ENCODE measurements around the gene EML1.

EML1 gene

DNA sequence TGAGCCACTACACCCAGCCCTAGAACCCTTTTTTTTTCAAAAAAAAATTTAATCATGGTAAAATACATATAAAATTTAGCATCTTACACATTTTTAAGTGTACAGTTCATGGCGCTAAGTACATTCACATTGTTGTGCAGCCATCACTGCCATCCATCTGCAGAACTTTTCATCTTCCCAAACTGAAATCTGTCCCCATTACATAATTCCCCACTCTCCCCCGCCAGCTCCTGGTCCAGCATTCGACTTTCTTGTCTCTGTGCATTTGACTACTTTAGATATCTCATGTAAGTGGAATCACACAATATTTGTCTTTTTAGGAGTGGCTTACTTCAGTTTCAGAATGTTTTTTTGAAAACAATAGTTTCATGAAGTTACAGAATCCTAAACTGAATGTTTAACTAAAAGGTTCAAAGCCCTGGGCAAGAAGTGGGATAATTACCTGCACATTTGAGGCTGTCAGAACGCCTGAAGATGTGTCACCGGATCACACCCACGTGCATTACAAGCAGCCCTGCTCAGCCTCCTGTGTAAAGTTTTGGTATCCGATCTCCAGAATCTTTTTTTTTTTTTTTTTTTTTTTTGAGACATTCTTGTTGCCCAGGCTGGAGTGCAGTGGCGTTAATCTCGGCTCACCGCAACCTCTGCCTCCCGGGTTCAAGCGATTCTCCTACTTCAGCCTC lies 12.7 kb downstream of the EML1 start:
- no peak for DNase-seq

DNA sequence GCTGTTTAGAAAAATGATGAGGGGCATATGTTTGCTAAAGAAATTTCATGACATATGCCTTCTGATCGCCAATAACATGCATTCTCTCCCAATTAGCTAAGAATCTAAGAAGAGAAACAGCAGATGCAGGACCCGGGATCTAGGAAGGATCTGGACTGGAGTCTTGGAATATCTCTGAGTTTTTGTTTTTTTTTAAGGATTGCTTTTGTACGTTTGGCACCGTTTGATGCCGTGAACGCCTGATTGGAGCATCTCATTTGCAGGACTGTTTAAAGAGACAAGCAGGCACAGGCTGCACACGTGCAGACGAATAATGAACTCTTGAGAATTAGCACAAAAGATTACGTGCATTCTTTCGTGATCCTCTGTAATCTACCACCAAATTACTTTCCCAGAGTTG lies 13.6 kb downstream of the EML1 start:
- no peak for DNase-seq

DNA sequence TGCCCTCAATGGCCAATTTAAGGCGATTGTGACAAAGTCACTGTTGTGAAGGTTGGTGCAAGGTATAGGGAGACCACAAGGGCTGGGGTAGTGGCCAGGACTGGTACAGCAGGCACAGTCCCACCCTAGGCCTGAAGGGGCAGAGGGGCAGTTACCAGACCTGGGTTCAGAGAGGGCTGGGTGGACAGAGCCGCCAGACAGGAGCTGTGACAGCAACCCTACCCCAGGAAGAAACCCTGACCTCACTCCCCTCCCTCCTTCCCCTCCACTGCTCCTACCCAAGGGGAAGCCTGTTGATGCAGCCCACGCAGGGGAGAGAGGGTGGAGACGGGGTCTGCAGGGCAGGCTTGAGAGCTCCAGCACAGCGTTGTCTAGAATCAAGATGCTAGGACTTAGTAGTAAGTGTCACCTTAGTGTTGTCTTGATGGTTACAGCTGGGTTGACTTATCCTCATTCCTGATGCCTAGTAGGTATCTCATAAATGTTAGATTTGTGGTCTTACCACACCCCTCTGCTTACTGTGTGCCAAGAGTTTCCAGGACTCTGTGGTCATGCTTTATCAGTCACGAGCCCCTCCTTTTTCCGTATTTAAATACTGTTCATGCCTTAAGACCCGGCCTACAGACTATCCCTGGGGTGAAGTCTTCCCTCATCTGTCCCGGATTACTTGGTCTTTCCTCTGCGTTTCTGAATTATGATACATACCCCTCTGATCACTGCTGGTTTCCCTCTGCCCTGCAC lies 14.4 kb downstream of the EML1 start:
- no peak for DNase-seq

DNA sequence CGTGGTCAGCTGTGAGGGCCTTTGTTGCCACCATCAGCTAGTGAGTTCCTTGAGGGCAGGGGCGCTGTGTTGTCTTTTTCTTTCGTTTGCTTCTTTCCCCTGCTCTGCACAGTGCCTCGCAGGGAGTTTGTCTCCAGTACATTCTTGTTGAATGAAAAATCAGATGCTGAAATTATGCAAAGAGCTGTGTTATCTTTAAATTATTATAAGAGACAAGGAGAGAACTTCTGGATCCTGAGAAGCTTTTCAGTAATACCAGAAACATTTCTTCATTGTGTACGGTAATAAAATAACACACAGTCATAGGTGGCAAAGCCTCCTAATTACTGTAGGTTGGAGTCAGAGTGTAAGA lies 14.9 kb downstream of the EML1 start:
- no peak for DNase-seq

DNA sequence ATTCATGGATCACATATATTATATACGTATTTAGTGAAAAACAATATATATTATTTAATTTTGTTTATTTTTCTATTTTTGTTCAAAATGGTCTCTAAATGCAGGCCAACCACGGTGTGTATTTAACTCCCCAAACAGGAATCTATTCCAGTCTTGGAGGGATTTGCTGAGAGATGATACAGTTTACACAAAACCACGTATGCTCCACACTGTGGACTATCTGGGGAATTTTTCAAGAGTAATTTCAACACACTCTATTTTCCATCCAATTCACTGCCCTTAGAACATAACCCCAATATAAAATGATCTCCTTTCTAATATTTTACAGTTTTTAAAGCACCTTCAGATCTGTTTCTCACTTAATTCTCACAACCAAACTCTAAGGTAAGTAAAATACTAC lies 15.3 kb downstream of the EML1 start:
- no peak for DNase-seq

DNA sequence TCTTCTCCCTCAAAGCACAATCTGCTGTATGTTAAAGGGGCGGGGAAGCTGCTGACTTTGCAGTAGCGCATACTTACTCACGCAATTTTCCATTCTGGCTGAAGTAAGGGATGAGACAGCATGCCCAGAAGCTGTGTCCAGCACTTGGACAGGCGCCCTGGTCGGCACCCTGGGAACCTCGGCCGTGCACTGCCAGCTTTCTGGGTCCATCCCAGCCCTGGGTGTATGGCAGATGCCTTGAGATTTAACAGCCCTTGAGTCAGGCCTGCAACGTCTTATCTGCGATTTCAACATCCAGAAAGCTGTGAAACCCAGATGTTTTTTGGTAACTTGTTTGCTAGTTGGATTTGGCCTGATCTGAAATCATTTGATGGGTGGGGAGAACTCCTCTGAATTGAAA lies 16.1 kb downstream of the EML1 start:
- no peak for DNase-seq

DNA sequence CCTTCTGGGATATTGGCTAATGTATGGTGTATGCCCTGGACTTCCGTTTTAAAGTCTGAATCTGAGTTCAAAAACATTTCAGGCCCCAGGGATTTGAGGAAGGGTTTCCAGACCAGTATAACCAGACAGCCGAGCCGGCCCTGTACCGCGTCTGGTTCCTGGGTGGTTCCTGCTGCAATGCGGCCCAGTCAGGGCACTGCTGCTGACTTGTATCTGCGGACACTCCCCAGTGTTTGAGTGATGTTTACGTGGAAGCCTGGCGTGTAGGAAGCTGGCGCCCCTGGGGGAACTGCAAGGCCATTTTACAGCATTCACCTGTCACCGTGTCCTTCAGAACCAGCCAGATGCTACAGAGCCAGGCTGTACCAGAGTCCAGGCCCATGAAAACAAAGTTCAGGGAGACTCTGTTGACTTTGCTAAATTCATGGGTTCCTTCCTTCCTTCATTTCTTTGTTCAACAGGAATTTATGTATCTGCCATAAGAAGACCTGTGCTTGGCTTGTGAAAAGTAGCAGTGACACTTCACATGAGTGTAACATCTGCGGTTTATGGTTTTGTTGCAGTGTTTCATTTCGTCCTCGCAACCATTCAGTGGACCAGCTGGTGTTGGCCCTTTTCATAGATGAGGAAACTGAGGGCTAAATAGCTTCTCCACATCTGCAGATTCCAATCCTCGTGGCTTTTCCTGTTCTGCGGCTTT lies 16.8 kb downstream of the EML1 start:
- DNase-seq: no peak

DNA sequence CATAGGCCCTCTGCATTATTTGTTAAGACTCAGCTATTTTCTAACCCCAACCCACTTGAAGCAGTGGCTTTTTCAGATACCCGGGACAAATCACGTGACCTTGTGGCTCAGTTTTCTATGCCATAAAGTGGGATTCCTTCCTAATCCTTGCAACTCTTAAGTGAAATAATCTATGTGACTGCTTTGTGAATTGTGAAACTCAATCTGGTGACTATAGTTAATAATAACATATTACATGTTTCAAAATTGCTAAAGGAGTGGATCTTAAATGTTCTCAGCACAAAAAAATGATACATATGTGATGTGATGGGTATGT lies 17.3 kb downstream of the EML1 start:
- DNase-seq: no peak

DNA sequence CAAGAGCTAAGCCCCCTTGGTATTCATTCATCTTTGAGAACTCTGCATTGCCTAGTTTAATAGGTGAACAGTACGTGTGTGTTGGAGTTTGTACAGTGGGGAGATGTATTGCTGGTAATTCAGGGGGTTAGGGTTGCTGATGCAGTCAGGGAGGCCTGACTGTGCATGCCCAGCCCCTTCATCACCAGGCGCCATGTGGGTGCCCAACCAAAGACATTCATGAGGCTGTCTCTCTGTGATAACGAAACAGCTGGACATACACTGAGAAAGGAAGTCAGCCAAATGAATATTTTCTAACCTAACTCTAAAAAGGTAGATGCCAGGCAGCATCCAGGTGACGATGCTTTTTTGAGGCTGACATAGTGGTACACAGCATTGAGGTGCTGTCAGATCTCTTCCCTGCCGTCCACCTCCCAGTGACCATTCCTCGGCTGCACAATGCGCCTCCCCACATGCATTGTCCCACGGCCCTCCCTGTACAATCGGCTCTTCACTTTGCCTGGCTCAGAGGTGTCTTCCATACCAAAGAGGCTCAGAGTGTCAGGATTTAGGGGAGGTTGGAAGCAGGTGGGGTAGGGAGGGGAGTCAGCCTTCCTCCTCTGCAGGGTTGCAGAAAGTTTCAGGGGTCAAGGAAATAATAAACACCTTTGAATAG lies 19.0 kb downstream of the EML1 start:
- no peak for DNase-seq

DNA sequence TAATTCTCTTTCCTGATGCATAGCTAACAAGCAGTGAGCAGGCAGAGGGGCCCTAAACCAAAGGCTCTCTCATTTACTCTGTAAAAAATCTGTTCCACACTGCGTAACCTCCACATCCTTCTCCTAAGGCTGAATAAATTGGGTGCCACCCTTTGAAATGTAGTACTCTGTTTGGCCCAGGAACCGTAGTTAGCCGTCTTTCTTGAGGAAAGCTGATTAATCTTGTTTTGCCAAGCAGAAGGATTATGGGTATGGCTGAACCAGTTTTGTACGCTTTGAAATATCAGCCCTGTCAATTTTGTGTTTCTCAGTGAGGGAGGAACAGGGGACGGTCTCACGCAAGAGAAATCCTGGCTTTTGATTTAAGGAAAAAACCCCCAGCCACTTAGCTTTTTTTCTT lies 19.7 kb downstream of the EML1 start:
- DNase-seq: no peak

DNA sequence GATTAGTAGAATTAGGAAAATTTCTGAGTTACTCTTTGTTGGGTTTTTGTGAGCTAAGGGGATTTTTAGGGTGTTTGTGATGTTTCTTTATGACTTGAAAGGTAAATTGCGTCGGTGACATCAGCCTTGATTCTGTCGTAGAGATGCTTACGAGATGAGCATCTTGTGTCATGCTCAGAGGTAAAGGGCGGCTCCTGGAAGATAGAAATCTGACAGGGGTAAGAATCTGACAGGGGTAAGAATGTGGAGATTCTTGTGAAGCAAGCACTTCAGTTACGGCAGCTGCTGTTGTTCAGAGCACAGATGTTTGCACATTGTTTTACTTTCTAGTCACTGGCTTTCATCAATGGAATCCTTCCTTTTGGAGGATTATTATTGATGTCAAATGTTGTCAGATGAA lies 22.5 kb downstream of the EML1 start:
- DNase-seq: no peak

DNA sequence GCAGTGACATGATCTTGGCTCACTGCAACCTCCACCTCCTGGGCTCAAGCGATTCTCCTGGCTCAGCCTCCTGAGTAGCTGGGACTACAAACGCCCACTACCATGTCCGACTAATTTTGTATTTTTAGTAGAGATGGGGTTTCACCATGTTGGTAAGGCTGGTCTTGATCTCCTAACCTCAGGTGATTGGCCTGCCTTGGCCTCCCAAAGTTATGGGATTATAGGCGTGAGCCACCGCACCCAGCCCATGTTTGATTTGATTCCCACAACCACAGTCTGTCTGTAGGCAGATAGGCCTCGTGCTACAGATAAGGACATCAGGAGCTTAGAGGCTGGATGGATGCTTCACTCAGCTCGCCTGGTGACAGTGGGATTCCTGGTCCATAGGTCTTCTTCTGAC lies 23.0 kb downstream of the EML1 start:
- no peak for DNase-seq

DNA sequence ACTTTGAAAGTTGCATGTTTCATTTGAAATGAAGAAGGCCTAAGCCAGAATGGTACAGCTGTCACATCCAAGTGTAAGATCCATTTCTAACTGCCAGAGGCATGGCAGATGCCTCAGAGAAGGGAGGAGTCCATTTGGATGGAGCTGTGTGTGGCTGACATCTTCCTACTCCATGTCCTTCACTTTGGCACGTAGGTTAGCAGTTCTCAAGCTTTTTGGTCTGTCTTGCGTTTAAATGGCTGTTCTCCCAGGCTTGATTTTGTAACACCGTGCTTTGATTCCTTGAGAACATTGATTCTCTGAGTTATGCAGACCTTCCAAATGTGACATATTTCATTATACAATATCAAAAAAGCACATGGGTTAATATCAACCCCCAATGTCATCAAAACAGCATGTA lies 23.4 kb downstream of the EML1 start:
- DNase-seq: no peak

DNA sequence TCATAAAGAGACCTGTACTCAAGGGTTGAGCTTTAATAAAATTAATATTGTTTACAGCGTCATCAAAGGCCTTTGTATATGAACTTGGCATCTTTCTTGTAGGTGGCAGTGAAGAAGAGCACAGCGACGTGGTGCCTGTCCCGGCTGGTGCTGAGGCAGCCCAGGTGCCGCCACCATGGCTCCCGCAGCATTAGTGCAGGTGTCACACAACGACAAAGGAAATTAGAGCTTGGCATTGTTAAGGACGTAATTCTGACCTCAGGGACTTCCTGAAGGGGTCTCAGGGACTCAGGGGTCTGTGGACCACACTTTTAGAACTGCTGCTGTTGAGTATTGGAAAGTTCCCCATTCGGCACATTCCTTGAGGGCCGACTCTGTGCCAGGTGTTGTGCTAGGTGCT lies 24.1 kb downstream of the EML1 start:
- no peak for DNase-seq

DNA sequence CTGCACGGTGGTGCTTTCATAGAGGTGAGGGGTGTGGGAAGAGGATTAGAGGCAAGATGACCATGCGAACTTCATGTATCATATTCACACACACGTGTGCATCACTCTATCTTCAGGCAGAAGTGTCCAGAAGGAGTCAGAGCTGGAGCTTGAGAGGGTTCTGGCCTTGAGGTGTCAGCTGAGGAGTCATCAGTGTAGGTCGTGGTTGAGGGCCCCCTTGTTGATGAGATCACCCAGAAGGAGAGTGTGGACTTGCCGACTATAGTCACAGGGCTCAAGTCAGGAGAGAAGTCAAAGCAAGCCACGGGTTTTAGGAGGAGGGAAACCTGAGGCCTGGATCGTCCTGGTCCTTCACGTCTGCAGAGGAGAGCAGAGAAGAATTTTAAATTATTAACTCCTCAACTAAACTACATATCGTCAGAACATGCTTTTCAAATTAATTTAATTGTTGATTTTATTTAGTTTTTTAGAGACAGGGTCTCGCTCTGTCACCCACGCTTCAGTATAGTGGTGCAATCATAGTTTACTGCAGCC lies 25.4 kb downstream of the EML1 start:
- DNase-seq: no peak

DNA sequence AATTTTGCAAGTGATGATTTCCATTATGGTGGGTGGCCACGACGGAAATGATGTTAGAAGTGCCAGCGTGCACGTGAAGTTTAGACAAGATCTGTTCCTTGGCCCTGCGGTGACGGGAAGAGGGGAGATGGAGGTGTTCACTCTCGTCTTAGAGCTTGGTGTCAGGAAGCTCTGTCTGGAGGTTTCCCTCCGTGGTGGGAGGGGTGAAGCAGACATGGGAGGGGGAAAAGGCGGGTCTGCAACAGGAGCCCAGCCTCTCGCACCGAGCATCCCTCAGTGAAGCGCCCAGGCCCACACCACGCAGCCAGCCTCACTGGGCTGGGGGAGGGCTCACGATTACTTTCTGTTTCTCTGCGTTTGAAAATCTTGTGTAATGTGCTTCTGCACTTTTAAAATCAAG lies 26.3 kb downstream of the EML1 start:
- DNase-seq: no peak

DNA sequence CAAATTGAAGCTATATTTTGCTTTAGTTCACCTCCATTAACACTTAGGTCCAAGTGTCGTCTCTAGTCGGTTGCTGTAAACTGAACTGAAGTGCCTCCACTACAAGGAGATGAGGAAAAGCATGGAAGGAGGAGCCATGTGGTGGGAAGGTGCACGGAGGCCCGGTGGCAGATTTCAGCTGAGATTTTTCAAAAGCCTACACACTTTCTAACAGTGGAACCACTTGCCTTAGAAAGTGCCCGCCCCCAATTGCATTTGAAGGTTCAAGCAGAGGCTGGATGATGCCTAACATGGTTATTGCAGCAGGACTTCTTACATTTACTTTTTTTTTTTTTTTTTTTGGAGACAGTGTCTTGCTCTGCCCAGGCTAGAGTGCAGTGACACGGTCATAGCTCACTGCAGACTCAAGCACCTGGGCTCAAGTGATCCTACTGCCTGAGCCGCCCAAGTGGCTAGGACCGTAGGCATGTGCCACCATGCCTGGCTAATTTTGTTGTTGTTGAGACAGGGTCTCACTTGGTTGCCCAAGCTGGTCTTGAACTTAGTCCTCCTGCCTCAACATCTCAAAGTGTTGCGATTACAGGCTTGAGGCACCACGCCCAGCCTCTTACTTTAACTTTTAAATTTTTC lies 27.6 kb downstream of the EML1 start:
- DNase-seq: no peak

DNA sequence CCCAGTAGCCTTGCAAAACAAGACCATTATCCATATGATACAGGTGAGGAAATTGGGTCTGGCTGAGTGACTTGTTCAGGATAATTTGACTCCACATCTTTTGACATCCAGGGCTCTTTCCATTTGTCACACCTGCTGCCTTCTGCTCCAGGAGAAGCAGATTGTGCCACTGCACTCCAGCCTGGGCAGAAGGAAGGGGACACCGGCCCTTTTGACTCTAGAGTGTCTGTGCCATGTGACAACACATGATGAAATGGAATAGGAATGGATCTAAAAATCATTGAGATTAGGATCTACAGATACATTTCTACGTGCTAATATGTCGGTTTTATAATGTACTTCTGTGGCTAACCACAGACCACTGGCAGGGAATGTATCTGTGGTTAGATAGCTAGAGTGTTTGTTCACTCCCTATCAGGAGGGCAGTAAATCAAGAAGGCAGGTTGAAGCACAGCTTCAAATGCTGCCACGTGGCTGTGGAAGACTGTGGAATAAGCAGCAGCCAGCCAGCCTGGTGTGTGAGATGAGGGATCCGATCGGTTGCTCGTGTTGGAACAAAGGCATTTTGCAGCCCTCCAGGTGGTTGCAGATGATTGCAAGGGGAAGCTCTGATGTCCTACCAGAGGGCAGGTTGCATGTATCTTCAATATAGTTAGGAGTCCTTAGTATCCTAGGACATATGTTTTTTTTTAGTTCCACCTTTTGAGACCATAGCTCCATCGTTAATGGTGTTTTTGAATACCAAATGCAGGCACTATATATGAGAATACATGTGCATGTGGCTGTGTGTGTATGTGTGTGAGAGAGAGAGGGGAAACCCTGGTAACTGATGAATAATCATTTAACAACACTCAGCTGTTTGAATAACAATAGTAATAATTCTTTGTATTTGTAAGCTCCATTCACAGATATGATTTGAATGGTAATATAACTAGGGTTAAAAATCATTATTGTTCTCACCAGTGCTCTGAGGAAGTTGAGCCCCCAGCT lies 28.6 kb downstream of the EML1 start:
- no peak for DNase-seq

DNA sequence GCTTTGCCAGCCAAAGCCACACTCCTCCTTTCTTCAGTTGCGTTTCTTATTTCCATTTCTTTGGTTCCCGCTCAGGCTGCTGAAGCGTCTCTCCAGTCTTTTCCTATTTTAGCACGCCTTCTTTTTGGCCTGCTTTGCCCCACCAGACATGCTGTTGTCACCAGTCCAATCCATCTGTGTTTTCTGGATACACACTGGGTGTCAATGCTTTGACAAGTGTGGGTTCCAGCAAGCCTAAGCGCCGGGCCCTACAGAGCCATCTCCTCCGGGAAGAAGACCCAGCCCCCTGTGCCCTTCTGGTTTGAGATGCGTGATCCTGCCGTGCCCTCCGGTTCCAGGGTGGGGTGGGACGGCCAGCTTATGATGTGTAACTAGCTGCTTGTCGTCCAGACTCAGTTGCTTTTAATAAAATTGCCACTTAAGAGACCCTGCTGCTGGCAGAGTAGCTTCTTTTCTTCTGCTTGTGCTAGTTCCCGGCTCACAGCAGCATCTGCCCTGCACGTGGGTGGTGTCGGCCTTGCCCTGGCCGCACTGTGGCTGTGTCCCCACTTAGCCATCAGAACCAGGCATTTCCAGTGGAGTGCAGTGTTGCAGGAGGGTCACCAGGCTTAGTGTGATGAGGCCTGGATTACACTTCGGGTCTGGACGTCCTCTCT lies 29.7 kb downstream of the EML1 start:
- no peak for DNase-seq

DNA sequence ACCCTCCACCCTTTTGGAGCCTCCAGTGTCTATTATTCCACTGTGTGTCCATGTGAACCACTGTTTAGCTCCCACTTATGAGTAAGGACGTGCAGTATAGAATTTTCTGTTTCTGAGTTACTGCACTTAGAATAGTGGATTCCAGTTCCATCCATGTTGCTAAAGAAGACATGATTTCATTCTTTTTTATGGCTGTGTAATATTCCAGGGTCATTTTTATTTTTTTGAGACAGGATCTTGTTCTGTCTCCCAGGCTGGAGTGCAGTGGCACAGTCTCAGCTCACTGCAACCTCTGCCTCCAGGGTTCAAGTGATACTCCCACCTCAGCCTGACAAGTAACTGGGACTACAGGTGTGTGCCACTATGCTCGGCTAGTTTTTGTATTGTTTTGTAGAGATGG lies 31.6 kb downstream of the EML1 start:
- DNase-seq: no peak

DNA sequence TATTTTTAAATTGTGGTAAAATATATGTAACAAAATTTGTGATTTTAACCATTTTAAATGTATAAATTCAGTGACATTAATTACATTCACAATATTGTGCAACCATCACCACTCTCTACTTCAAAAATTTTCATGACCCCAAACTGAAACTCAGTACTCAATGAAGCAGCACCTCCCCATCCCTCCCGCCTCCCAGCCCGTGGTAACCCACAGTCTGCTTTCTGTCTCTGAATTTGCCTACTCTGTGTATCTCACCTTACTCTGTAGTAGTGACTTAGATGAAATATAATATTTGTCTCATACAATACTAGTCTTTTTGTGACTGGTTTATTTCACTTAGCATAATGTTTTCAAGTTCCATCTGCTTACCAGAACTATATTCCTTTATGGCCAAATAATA lies 36.2 kb downstream of the EML1 start:
- DNase-seq: no peak
